AG10803 (cell line): ENCODE measurements around the gene MRPL49.

ENCODE experiments used
- DNase-seq: peaks from one replicate; pipeline ENCODE4 v3.0.0; 2010; ENCODE audit warnings: low read depth
- H3K4me3 ChIP-seq: 2 replicates; pipeline ENCODE4 v1.5.1; 2011; ENCODE audit warnings: mild to moderate bottlenecking, low read length, control low read depth
- TF ChIP-seq, protein P1 (sequence below): conservative IDR thresholded peaks from 2 replicates; pipeline ENCODE4 v1.5.1; 2011; ENCODE audit warnings: mild to moderate bottlenecking, low read length, control low read depth, inconsistent platforms

The MRPL49 gene

DNA sequence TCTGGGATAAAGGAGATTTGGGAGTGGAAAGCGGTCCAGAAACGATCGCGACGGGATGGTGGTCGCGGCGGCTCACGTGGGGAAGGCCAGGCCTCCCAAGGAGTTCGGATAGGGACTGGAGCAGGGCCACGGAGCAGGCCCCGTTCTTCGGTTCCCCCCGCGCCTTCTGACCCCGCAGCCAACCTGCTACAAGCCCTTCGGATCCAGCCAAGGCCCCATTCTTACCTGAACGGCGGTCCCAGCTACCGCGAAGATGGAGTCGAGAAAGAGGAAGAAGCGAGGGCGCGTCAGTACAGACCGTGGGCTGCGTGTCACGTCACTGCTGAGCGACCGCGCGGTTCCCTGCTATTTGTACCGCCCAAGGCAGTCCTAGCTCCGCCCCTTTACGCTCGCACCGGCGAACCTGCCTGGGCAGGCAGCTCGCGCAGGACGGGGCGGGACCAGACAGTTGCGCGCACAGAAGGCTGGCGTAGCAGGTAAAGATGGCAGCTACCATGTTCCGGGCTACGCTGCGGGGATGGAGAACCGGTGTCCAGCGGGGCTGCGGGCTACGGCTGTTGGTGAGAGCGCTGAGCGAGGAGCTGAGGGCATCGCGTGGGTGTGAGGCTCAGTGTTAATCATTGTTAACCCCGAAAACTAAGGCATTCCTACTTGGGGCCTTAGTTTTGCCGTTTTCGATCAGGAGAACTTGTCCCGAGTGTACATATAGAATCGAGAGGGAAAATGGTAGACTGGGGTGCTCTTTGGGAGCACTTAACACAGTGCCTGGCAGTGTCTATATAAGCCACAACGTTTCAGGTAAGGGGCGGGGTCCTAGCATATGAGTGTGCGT lies at the start of gene MRPL49, which contains the start of gene FAU:
Gene MRPL49, plus strand, starts transcription at position 457 of the 832 bp plus-strand sequence. Its CDS starts 26 bp downstream, at position 483.
Gene FAU, minus strand, starts transcription at position 270 of the 832 bp plus-strand sequence. CDS start 321 bp downstream, outside the sequence.
- DNase-seq: peak; percentile 92
- peak within 1 kb of the TSS; percentile 98 for H3K4me3 ChIP-seq
- TF ChIP-seq, protein P1, sequence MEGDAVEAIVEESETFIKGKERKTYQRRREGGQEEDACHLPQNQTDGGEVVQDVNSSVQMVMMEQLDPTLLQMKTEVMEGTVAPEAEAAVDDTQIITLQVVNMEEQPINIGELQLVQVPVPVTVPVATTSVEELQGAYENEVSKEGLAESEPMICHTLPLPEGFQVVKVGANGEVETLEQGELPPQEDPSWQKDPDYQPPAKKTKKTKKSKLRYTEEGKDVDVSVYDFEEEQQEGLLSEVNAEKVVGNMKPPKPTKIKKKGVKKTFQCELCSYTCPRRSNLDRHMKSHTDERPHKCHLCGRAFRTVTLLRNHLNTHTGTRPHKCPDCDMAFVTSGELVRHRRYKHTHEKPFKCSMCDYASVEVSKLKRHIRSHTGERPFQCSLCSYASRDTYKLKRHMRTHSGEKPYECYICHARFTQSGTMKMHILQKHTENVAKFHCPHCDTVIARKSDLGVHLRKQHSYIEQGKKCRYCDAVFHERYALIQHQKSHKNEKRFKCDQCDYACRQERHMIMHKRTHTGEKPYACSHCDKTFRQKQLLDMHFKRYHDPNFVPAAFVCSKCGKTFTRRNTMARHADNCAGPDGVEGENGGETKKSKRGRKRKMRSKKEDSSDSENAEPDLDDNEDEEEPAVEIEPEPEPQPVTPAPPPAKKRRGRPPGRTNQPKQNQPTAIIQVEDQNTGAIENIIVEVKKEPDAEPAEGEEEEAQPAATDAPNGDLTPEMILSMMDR: no peak

DNA sequence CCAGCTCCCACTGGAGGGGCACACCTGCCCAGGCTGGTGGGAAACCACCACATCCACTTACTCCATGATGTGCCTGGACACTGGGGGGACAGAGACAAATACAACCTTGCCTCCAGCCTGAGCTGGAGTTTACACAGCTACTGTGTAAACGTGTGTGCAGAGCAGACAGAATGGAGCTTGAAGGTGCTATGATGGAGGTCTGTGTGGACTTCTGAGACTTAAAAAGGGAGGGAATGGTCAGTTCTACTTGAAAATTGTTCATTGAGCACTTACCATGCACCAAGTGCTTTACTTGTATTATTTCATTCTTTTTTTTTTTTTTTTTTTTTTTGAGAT lies 49.5 kb upstream of the MRPL49 start:
- TF ChIP-seq, protein P1: no peak
- no peak for DNase-seq

DNA sequence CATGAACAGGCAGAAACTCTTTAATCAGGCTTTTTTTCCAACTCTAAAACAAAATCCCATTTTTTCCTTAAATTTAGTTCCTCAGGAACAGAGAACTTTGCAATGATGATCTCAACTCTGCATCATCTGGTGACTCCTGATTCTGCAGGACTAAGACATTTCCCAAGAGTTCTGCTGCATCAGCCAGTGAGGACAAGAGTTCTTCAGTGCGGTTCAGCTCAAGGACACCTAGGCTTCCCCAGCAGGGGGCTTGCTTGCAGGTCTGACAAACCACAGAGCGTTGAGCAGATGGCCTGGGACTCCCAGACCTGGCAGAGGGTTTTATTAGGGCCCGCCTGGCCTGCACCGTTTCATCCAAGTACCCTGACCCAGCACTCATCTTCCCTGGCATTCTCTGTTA lies 44.7 kb upstream of the MRPL49 start:
- no peak for DNase-seq
- TF ChIP-seq, protein P1: no peak

More for the DNA sequence above, 49.5 kb upstream of the MRPL49 start:
- no peak overlapping the region for H3K4me3 ChIP-seq

DNA sequence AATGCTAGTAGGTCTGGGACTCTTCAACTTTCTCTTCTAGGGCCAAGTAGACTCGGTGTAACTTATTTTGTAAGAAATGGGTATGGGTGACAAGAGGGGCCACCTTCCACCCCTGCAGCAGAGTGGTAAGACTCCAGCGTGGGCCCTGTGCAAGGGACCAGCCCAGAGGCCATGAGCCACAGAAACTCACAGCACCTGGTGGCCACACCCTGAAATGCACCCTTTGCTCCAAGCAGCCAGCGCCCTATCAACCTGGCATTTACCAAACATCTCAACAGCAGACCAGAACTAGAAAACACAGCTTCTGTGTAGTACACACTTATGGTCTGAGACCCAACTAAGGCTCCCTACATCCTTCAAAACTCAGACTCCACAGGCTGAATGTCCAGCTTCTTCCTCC lies 44.0 kb upstream of the MRPL49 start:
- DNase-seq: peak; percentile 28
- TF ChIP-seq, protein P1: peak; percentile 56
- no peak overlapping the region for H3K4me3 ChIP-seq

More for the DNA sequence above, 44.7 kb upstream of the MRPL49 start:
- no peak overlapping the region for H3K4me3 ChIP-seq

DNA sequence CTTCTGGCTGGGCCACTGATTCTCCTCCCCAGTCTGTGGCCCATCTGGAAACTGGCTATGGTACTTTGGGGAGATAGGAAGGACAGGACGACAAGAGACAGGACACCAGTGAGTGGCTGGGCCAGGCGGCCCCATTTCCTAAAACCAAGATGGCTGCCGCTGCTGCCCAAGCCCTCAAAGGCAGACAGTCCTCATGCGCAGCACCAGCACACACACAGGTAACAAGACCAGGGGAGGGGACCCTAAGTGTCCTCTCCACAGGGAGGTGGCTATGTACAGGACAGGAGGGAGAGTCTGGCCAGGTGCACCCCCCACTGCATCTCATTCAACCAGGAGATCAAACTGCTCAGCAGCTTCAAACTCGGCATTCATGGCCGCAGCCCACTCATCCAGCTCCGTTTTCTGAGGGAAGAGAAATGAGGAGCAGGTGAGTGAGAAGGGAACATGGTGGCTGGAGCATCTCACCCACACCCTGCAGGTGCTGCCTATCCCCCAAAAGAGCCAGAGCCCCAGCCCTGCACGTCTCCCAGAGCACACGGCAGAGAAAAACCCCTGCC lies 43.3 kb upstream of the MRPL49 start:
- H3K4me3 ChIP-seq: no peak overlapping the region
- TF ChIP-seq, protein P1: no peak
- no peak for DNase-seq

DNA sequence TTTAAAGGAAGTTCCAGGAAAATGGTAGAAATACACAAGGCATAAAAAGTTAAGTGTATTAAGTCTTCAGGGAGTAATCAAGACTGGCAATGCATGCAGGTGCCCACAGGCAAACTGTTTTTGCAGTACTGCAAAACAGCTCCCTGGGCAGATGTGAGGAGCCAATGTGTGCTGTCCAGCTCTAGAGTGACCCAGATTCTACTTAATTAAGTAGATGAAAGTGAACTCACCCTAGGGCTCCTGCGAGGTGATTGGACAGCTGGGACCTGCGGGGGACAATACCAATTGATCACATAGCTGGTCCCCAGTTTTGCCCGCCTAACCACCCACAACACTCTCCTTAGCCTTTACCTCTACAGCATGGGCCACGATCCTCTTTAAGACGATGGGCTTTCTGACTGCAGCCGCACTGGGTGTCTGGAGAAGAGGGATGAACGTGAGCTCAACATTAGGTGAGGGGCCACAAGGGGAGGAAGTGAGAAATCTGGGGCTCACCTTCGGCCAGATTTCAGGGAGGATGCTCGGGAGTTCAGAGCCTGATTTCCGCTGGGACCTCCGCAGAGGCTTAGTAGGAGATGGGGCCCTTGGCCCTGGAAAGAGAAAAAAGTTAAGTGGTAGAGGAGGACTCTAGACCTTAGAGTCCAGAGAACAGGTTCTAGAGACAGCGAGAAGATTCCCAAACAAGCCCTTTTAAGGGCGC lies 38.8 kb upstream of the MRPL49 start:
- no peak for DNase-seq
- TF ChIP-seq, protein P1: no peak
- H3K4me3 ChIP-seq: peak overlapping the region; percentile 97
